ENCODE measurements around the gene NLRP9. TPM values are rescaled to one million over a fixed set of nuclear protein-coding genes. Genes with fewer than 3 reads are reported as not detected.

NLRP9 gene
- total and polyA plus RNA-seq, 2 of the 13 experiments (the other 11 are each of a cell fraction or from before 2014, with no cell fraction given) = not detected

- TF ChIP-seq, protein P1, sequence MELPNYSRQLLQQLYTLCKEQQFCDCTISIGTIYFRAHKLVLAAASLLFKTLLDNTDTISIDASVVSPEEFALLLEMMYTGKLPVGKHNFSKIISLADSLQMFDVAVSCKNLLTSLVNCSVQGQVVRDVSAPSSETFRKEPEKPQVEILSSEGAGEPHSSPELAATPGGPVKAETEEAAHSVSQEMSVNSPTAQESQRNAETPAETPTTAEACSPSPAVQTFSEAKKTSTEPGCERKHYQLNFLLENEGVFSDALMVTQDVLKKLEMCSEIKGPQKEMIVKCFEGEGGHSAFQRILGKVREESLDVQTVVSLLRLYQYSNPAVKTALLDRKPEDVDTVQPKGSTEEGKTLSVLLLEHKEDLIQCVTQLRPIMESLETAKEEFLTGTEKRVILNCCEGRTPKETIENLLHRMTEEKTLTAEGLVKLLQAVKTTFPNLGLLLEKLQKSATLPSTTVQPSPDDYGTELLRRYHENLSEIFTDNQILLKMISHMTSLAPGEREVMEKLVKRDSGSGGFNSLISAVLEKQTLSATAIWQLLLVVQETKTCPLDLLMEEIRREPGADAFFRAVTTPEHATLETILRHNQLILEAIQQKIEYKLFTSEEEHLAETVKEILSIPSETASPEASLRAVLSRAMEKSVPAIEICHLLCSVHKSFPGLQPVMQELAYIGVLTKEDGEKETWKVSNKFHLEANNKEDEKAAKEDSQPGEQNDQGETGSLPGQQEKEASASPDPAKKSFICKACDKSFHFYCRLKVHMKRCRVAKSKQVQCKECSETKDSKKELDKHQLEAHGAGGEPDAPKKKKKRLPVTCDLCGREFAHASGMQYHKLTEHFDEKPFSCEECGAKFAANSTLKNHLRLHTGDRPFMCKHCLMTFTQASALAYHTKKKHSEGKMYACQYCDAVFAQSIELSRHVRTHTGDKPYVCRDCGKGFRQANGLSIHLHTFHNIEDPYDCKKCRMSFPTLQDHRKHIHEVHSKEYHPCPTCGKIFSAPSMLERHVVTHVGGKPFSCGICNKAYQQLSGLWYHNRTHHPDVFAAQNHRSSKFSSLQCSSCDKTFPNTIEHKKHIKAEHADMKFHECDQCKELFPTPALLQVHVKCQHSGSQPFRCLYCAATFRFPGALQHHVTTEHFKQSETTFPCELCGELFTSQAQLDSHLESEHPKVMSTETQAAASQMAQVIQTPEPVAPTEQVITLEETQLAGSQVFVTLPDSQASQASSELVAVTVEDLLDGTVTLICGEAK (IDR thresholded peaks at IDR 0.05) = peak; percentile 91
- TF ChIP-seq, protein P1 (CRISPR knock-in tag; IDR thresholded peaks at IDR 0.05) = peak; percentile 26; the same call in 1 of the 2 replicates
- TF ChIP-seq ZNF670 (CRISPR knock-in tag; IDR thresholded peaks at IDR 0.05; ENCODE audit: borderline replicate concordance) = peak; percentile 65; the same call in 1 of the 2 replicates
- peak; percentile 77; the same call in 1 of the 2 replicates for TF ChIP-seq ZGPAT (CRISPR knock-in tag; IDR thresholded peaks at IDR 0.05)
- TF ChIP-seq MNT (IDR thresholded peaks at IDR 0.05) = peak; percentile 38; the same call in 1 of the 2 replicates
- peak; percentile 97 for TF ChIP-seq GABPB1 (CRISPR knock-in tag; IDR thresholded peaks at IDR 0.05)
- peak; percentile 89 for TF ChIP-seq ZBTB25 (CRISPR knock-in tag; IDR thresholded peaks at IDR 0.05)
- TF ChIP-seq HNRNPK (IDR thresholded peaks at IDR 0.05; ENCODE audit: low read depth, low read length, poor library complexity, severe bottlenecking) = peak; percentile 68
- TF ChIP-seq, protein P2, sequence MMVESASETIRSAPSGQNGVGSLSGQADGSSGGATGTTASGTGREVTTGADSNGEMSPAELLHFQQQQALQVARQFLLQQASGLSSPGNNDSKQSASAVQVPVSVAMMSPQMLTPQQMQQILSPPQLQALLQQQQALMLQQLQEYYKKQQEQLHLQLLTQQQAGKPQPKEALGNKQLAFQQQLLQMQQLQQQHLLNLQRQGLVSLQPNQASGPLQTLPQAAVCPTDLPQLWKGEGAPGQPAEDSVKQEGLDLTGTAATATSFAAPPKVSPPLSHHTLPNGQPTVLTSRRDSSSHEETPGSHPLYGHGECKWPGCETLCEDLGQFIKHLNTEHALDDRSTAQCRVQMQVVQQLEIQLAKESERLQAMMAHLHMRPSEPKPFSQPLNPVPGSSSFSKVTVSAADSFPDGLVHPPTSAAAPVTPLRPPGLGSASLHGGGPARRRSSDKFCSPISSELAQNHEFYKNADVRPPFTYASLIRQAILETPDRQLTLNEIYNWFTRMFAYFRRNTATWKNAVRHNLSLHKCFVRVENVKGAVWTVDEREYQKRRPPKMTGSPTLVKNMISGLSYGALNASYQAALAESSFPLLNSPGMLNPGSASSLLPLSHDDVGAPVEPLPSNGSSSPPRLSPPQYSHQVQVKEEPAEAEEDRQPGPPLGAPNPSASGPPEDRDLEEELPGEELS (CRISPR knock-in tag; IDR thresholded peaks at IDR 0.05) = peak; percentile 43; the same call in 1 of the 2 replicates
- peak; percentile 87 for TF ChIP-seq IRF2 (CRISPR knock-in tag; IDR thresholded peaks at IDR 0.05)
- no peak for TF ChIP-seq RNF2 (conservative IDR thresholded peaks at IDR 0.05; ENCODE audit: low read depth)
Measured at GRCh38 chr19:55674841-55675660, 63.2 kb downstream of the NLRP9 start, which contains the start of gene EPN1 (continued).
